HG03520 (cell line): ENCODE data around the gene NEU2.

ENCODE experiments used
- ATAC-seq: cut with Tn5 transposase; IDR thresholded peaks from one replicate; pipeline ENCODE4 v1.9.1; 2021; ENCODE audit warnings: mild to moderate bottlenecking, moderate library complexity; ENCODE audit not compliant: unreplicated experiment

The NEU2 gene

GRCh38 chr2:233032551-233033320 is at the start of gene NEU2:
Gene NEU2, plus strand, starts transcription at chr2:233032672. Its CDS starts 0 bp downstream, at chr2:233032672.
- no peak for ATAC-seq

GRCh38 chr2:232982926-232983668 is 49.4 kb upstream of the NEU2 start:
- ATAC-seq: no peak

- no peak for ATAC-seq
Observed at GRCh38 chr2:232983669-232984140, 48.8 kb upstream of the NEU2 start.

GRCh38 chr2:232984451-232985207 is 47.8 kb upstream of the NEU2 start:
- no peak for ATAC-seq

- ATAC-seq: no peak
Observed at GRCh38 chr2:232986155-232986554, 46.3 kb upstream of the NEU2 start.

- no peak for ATAC-seq
Observed at GRCh38 chr2:232993231-232993821, 39.1 kb upstream of the NEU2 start.

GRCh38 chr2:232994446-232994845 is 38.0 kb upstream of the NEU2 start:
- no peak for ATAC-seq

- ATAC-seq: no peak
Observed at GRCh38 chr2:232997749-232998665, 34.5 kb upstream of the NEU2 start.

GRCh38 chr2:232998666-232998985 is 33.8 kb upstream of the NEU2 start:
- ATAC-seq: no peak

- no peak for ATAC-seq
Observed at GRCh38 chr2:232999354-232999753, 33.1 kb upstream of the NEU2 start.

- no peak for ATAC-seq
Observed at GRCh38 chr2:233000886-233001750, 31.4 kb upstream of the NEU2 start.

GRCh38 chr2:233002829-233003657 is 29.4 kb upstream of the NEU2 start:
- ATAC-seq: no peak

GRCh38 chr2:233003658-233004555 is 28.6 kb upstream of the NEU2 start:
- ATAC-seq: no peak

GRCh38 chr2:233005096-233005495 is 27.4 kb upstream of the NEU2 start:
- no peak for ATAC-seq

- ATAC-seq: no peak
Observed at GRCh38 chr2:233006648-233007047, 25.8 kb upstream of the NEU2 start.

GRCh38 chr2:233007270-233007669 is 25.2 kb upstream of the NEU2 start:
- no peak for ATAC-seq

- no peak for ATAC-seq
Observed at GRCh38 chr2:233007739-233008138, 24.7 kb upstream of the NEU2 start.
